SU-DHL-6 (cell line): ENCODE data around the gene WNT7A.

Experiments used
- EZH2phosphoT487 ChIP-seq: fragments of 200-600 bp; sonication (generic), shearing (Covaris generic); conservative IDR thresholded peaks from 2 replicates; pipeline ENCODE4 v1.6.1; 2018; ENCODE audit warnings: mild to moderate bottlenecking, antibody characterized with exemption, low read length, moderate library complexity, mixed read lengths
- TF ChIP-seq, protein P1 (sequence below): fragments of 200-600 bp; sonication (generic); IDR thresholded peaks from one replicate; pipeline ENCODE4 v1.5.1; 2017; ENCODE audit warnings: antibody characterized with exemption, mild to moderate bottlenecking, low read length, moderate library complexity; ENCODE audit not compliant: insufficient read depth, poor library complexity, severe bottlenecking

DNA sequence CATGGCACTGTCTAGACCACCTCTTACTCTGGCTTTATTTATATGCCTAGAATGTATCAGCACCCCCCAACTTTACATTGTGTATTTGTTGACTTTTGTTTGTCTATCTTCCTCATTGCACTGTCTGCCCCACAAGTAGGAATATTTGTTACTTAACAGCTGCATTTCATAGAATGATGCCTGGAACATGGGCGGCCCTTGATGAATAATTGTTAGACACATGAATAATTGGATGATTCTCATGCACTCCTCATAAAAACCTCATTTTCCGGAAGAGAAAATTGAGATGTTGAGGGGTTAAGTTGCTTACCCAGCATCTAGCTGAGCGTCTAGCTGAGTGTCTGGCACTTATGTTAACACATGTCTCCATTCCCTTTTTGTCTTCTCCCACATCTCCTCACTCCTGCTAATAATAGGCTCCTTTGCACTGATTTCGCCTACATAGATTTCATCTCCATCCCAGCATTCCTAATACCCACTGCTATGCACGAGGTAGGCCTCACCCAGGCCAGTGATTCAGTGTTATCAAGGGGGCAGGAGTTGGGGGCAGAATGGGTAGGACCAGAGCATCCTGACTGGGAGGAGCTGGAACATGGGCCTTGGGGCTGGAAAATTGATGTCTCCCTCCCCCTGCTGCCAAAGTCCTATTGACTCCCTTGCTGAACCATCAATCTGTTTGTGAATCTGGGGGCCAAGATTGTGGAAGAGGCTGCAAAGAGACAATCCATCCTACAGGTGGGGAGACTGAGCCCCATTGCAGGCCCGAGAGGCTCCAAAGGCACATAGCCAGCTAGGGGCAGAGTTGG is 7.8 kb upstream of the WNT7A start:
- TF ChIP-seq, protein P1, sequence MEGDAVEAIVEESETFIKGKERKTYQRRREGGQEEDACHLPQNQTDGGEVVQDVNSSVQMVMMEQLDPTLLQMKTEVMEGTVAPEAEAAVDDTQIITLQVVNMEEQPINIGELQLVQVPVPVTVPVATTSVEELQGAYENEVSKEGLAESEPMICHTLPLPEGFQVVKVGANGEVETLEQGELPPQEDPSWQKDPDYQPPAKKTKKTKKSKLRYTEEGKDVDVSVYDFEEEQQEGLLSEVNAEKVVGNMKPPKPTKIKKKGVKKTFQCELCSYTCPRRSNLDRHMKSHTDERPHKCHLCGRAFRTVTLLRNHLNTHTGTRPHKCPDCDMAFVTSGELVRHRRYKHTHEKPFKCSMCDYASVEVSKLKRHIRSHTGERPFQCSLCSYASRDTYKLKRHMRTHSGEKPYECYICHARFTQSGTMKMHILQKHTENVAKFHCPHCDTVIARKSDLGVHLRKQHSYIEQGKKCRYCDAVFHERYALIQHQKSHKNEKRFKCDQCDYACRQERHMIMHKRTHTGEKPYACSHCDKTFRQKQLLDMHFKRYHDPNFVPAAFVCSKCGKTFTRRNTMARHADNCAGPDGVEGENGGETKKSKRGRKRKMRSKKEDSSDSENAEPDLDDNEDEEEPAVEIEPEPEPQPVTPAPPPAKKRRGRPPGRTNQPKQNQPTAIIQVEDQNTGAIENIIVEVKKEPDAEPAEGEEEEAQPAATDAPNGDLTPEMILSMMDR, result no peak
- TF ChIP-seq EZH2phosphoT487, result no peak
